Testis (tissue), 2 donors: Measurements from ENCODE around the gene SLC9A3.

Experiments
- CTCF ChIP-seq, 3 experiments: fragments of 450-650 bp in 2 of 3; fragments of 200-600 bp in 1 of 3; sonication (generic) in 1 of 3; IDR thresholded peaks; one replicate each; pipeline ENCODE4 v1.5.1; 2016 to 2019; ENCODE audit warnings: antibody characterized with exemption in 3 of 3, mild to moderate bottlenecking in 2 of 3, moderate library complexity in 1 of 3
- POLR2A ChIP-seq: fragments of 450-650 bp; IDR thresholded peaks from one replicate; pipeline ENCODE4 v1.6.1; 2017; ENCODE audit warnings: antibody characterized with exemption, mild to moderate bottlenecking, moderate library complexity

GRCh38 chr5:445591-445990 lies 78.7 kb downstream of the SLC9A3 start:
- TF ChIP-seq CTCF (IDR thresholded peaks at IDR 0.05) = no peak
- no peak for TF ChIP-seq POLR2A
